Stimulated activated CD8-positive, alpha-beta memory T cell treated with anti-CD3 and anti-CD28 coated beads, Interleukin-4, amount 100 ng/mL, for 4 hours (primary cell): ENCODE data around the gene GLG1.

Experiments used
- DNase-seq, 2 donors: peaks; one replicate each; pipeline ENCODE4 v3.0.0-alpha.2; 2020; ENCODE audit warnings: low read depth in 2 of 2, low spot score in 1 of 2

The GLG1 gene

DNA sequence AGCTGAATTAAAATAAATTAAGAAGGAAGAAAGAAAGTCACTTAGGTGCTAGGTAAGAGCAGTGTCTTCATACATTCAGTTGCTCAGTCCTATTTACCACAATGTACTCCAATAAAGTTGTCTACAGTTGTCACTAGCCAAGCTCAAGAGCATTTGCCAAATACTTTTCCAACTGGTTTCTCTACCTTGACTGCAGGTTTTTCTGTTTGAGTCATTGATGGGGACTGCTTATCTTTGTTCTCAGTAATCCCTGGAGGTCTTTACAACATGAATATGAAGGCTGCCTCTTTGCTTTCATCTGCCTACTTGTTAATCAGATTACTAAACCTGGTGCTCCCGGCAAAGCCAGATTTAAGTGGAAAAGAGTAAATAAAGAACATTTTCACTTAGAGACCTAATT is 121.0 kb downstream of the GLG1 start:
- DNase-seq: no peak

DNA sequence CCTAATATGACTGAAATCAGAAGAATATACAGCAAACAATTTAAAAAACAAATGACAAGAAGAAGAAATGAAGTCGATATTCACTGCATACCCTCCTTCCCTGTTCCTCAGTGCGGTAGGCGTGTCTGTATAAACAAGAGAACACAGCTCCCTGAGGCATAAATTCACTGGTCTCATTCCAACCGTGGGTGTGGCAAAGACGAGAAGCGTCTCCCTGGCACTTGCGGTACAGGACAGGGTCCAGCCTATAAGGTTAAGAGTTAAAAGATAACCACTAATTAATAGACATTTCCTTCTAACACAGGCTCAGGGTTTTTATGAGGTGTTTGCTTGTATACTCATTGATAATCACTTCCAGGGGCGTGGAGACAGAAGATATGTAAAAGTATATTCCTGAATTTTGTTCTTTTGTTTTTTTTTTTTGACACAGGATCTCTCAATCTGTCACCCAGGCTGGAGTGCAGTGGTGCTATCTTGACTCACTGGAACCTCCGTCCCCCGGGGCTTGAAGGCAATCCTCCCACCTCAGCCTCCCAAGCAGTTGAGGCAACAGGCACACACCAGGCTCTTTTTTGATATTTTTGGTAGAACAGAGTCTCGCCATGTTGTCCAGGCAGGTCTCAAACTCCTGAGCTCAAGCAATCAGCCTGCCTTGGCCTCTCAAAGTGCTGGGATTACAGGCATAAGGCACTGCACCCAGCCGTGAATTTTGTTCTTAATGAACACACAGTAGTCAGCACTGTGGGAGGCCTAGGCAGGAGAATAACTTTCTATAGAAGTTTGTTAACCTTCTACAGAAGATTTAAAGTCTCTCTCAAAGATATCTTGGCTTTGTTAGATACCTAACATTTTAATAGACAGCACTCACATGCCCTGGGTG is 126.5 kb downstream of the GLG1 start:
- no peak for DNase-seq

DNA sequence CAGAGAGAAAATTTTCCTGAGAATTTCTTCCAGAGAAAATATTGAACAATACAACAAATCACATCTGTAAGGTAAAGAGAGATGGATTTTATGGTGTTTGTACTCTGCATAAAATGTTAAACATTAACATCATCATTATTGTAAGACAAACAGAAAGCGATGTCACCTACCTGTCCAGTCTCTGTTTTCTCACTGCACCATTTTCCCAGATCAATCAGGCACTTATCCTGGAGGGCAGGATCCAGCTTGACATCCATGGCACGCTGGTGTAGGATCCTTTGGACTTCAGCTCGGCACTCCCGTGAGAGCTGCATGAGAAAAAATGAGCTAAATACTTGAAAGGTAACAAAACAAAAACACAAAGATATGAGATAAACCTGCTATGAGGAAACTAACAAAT is 129.7 kb downstream of the GLG1 start:
- no peak for DNase-seq

DNA sequence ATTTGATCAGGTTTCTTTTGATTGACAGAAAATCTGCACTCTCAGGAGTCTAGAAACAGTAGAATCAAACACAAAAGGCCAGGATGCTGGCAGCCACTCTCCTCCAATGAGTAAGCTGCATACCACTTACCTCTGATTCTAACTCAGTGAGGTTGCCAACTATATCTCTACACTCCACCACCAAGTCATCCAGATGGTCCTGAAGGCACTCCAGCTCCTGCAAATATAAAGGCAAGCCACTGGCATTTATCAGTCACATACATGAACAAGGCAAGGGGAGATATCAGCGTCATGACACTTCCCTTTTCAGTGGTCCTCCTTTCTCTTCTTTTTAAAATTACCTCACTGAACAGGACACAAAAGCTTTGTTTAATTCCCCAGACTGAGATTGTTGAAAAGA is 132.5 kb downstream of the GLG1 start:
- DNase-seq: no peak

DNA sequence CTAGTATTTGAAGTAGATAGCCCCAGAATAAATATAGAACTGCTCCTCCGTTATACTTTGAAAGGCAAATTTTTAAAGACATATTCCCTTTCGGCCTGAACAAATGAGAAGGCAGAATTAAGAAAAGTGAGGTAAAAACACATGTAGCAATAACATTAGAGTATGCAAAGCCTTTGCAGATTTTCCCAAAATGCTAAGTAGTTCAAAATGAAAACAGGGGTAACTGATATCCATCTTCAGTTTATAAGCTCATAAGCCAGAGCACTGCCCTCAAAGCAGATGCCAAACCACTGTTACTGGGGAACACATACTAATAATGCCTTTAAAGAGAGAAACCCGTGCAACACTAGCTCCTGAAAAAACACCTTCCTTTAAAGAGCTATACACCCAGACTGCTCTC is 134.4 kb downstream of the GLG1 start:
- no peak for DNase-seq

DNA sequence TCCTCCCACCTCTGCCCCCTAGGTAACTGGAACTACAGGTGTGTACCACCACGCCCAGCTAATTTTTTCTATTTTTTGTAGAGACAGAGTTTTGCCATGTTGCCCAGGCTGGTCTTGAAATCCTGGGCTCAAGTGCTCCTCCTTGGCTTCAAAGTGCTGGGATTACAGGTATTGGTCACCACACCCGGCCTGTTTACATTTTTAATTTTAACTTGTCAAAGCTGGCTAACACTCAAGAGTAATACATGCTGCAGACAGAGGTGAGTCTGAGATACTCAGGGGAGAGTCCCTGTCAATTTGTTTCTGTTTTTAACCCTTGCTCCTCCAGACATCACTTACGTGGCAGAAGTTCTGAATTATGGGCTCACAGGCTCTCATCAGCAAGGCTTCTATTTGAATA is 134.9 kb downstream of the GLG1 start:
- no peak for DNase-seq

DNA sequence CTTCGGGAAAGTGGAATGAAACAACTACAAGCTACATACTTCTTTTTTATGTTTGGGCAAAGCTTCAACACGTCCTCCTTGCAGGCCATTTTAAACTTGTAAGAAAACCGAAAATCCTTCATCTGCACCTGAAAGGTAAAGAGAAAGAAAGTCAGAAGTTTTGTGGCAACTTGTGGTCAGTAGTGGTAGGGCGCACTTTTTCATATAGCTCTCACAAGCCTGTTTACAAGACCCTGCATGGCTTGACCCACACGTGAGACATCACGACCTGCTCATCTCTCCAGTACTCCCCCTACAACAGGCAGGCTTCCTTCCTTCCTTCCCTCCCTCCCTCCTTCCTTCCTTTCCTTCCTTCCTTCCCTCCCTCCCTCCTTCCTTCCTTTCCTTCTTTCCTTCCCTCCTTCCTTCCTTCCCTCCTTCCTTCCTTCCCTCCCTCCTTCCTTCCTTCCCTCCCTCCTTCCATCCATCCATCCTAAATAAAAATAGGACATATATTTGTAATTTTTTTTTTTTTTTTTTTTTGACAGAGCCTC is 136.9 kb downstream of the GLG1 start:
- DNase-seq: no peak

DNA sequence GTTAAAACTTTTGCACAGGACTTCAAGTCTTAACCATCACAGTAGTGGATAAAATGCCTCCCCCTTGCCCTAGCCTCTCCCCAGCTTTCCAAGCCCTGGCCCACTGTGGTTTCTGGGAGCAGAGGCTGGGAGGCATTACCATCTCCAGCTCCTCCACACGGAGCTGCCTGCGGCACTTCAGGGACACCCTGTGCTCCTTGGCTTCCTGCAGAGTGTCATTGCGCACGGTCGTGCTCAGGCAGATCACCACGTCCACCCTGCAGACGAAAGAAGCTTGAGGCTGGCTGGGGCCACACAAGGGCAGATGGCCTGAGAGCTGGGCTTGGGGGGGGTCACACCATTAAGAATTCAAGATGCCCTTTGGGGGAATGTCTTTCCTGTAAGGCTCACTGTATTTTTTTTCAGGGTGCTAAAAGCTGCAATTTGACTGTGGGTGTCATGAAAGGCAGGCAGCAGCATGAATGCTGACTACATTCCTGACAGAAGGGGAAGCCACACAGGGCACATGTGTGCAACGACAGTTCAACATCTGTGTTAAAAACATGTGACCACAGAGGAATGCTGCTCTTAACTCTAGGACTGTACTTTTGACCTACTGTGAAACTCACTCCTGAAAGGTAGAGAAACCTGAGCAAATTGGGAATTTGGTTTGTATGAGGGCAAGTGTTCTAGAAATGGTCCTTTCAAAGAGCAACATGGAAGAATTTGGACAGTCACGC is 137.9 kb downstream of the GLG1 start:
- DNase-seq: no peak

DNA sequence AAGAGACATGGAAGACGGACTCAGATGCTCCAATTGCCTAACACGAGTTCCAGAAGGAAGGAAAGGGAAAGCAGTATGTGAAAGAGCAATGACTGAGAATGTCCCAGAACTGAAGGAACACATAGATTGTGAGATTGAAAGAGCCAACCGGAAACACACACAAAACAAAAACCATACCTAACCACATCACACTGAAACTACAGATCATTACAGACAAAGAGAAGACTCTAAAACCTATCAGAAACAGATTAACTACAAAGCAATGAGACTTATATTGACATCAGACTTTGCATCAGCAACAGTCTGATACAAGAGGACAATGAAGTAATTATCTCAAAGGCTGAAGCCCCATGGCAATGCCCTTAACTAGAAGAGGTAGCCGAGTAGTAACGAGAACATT is 140.0 kb downstream of the GLG1 start:
- no peak for DNase-seq

DNA sequence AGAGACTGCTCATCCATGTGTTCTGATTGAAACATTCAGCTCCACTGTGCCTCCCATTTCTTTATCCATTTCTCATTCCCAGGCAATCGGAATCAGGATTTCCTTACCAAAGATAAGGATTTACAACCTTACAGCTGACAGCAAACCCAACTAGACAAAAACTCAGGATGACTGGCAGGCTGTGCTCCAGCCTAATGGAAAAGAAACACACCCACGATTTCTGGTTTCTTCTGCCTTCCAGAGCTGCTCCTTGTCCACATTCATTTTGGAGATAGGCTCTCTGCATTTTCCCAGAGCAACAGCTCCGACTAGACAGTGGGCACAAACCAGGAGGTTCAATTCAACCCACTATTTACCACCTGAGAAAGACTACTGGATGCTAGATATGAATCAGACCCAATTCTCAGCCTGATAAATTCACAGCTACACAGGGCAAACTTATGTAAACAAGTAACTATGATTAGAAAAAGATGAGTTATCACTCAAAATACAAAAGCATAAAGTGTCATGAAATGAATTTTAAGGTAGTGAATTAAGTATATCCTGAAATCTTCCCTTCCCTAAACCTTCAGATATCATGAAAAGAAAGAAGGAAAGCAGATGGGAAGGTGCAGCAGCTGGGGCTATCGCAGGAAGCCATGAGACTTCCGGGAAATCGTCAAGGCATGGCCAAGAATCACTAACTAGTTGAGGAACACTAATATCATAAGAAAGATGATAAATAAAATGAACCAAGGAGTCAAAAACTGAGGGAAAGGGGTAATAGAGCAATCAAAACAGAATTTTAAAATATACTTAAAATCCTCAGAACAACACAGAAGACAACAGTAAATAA is 140.8 kb downstream of the GLG1 start:
- no peak for DNase-seq

DNA sequence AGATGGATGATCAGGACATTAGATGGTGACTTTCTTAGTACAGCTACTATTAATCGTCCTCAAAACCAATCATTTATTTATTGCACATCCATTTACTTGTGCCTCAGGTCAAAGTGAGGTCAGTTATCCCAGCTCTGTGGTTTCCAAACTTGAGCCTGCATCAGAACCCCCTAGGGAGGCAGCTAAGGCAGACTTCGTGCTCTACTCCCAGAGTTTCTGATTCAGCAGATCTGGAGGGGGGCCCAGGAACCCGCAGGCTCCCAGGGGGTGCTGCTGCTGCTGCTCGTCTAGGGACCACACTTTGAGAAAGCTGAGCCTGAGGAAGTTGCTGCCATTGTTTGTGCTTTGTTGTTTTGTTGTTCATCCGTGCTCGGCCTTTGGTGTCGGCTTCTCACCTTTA is 141.6 kb downstream of the GLG1 start:
- DNase-seq: no peak

DNA sequence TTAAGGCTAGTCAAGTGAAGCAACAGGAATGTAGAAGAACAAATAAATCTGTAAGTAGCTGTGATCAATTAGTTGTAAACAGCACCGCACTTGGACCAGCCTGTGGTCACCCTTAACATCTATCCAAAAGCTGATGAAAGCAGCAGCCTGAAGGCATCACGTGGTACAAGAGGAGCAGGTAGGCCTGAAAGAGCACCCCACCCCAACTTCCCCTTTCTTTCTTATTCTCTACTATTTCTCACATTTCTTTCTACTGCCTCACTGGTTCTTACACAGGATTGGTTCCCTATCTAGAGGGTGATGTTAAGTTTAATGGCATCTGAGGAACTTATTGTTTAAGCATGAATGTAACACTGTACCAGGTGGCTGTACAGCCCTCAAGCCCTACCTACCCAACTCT is 143.0 kb downstream of the GLG1 start:
- no peak for DNase-seq

DNA sequence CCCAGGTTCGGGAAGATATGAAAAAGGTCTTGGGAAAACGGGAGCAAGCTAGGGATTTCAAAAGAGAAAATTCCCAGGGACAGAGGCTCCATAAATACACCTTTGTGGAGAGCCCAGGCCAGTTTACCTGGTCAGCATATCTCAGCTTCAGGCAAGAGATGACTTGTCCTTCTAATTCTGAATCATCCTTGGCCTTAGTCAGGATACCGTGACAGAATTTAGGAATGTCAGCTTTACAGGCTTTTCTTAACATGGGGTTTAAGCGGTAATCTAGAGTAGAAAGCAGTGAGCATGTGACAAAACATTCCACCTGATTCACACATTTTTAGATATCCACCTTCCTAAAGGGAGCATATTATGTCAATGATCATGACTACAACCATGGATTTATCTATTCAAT is 144.6 kb downstream of the GLG1 start:
- DNase-seq: no peak

DNA sequence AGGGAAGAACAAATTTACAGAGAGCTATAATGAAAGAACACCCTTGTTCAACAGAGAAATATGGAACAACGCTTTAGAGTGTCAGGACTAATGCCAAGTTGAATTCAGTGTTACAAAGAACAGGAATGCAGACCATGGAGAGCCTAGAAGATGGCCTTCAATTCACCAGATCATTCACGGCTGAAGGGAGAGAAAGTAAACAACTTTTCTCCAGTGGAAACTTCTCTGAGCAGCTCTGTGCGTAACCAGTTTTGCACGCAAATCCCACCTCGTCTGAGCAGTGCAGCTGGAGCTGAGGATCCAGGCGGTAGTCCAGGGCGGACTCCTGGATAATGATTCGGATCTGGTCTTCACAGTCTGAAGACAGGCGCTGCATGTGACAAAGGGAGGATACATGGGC is 145.1 kb downstream of the GLG1 start:
- no peak for DNase-seq

DNA sequence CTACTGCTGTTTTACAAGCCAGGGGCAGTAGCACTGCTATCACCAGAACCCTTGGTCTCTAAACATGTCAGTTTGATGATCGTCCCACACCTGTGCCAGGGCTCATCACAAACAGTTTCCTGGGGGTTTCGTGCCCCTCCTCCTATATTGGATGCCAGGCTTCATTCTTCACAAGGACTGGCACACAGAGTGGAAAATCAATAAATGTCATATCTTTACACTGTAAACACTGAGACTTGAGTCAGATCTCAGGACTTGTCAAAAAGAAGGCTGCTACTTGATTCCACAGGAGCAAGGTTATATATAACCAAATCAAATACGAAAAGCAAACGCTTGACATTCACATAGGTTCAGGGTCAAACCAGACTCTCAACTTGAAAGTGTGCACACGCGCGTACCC is 146.4 kb downstream of the GLG1 start:
- DNase-seq: no peak

DNA sequence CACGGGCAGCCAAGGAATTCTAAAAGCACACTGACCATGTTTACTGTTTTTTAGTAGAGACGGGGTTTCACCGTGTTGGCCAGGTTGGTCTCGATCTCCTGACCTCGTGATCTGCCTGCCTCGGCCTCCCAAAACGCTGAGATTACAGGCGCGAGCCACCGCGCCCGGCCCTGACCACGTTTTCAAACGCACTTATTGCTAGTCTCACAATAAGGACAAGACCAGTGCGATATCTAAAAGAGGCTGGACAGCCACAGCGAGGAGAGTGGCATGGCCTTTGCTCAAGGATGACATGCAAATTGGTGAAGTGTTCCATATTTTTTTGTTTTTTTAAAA is 150.7 kb downstream of the GLG1 start:
- DNase-seq: no peak

DNA sequence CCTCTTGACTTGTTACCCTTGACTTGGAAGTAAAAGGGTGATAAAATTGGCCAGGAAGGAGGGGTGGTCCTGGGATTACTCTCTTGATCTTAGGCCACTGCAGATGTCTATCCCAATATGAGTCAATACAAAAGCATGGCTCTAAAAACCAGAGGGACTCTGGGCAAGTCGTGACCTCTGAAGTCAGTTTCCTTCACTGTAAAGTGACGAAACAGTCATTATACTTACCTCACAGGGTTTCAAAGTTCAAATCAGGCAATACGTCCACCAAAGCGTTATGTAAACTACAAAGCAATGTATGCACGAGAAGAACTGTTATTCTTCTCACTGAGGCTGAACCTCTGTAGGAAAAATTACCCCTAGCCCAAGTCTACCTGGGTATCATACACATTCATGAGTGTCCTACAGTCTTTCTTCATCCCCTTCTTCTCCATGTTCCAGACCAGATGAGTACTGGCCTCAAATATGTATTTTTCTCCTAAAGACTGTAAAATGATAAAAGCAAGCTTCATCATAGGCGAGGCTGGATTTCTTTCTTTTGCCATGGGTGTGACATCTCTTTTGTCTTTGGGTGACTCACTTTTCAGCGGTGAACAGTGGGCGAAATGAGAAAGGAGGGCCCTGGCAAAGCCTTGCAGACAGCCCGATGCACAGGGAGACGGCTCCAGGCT is 151.2 kb downstream of the GLG1 start:
- no peak for DNase-seq

DNA sequence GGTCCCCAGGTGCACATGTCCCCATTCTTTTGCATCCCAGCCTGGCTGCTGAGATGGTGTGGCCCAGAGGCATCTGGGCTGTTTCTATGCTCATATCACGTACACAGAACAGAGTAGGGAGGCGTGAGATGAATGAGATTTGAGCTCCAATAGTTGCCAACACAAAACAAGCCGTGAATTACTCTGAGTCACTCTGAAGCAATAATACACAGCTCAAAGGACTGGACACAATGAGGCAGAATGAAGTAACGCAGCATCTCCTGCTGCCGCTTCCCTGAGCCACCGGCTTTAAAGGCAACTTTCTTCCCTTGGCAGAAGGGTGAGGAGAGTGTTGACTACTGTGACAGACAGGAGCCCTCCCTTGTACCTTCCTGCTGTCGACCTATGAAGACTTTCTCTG is 151.7 kb downstream of the GLG1 start:
- DNase-seq: no peak

DNA sequence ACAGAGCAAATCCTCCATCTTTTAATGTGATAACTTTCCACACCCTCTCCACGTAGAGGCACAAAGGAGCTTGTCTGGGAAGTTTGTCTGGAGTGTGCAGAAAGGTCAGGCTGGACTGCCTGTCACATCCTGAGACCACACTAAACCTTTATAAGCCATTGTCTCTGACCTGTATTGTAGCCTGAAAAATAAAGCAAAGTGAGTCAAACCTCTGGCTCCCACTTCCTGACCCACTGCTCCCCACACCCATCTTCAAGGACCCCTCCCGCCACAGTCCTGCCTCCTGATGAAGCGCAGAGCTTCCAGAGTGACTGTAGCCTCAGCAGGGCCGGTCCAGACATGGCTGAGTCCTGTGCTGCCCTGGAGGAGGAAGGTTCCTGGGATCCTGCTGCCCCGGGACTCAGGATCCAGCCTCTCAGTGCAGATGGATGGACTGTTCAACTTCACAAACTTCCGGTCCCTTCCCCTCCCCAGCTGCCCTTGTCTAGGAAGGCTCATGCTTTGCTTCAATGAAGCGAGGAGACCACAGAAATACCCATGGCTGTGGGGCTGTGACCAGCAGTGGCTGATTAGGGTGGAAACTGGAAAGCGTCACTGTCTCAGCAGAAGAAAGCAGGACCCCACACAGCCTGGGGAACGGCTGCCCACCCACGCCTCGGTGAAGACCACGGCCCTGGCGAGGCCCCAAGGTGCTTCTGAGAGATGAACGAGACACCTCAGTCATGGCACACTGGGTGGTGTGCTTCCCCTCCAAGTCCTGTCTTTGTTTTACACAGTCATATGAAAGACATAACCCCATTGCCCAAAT is 154.8 kb downstream of the GLG1 start:
- no peak for DNase-seq
